HepG2 (cell line): ENCODE results near the gene JSRP1. TPM values are rescaled to one million over a fixed set of nuclear protein-coding genes. Genes with fewer than 3 reads are reported as not detected.

ENCODE experiments used
- ATAC-seq: fragments of 200-7000 bp; cut with Tn5 transposase; 3 replicates; pipeline ENCODE4 v1.9.1; 2020; ENCODE audit warnings: mild to moderate bottlenecking, moderate library complexity
- Bru-seq: library from RNA; stranded (reverse); fragments of 400-500 nt; gene quantifications from one replicate; lab custom pipeline; 2021; lab: Mats Ljungman, UMichigan
- BruChase-seq, 2 experiments: library from RNA; stranded (reverse); fragments of 400-500 nt; gene quantifications; one replicate each; lab custom pipeline; 2021; lab: Mats Ljungman, UMichigan
- BruUV-seq: library from RNA; stranded (reverse); fragments of 400-500 nt; replicated peaks from 2 replicates; lab custom pipeline; 2021; lab: Mats Ljungman, UMichigan
- CTCF ChIA-PET: fragments of 300-600 bp; formaldehyde crosslinking; extraction: SDS; loops from one replicate; lab custom pipeline; 2021; ENCODE audit warnings: low total read pairs, inconsistent platforms, low intra/inter-chr PET ratio; lab: Yijun Ruan, JAX
- POLR2A ChIA-PET: fragments of 350-600 bp; sonication (Branson Sonifier 250); formaldehyde crosslinking; loops from one replicate; lab custom pipeline; 2020; ENCODE audit warnings: antibody characterized with exemption, inconsistent platforms; lab: Yijun Ruan, JAX
- DNase-seq: peaks from one replicate; pipeline ENCODE4 v3.0.0-alpha.2; 2015; ENCODE audit warnings: low spot score
- FAIRE-seq: peaks from 3 replicates; lab custom pipeline; 2011; peaks lifted over from hg19 to GRCh38; lab: Jason Lieb, UNC
- H2AFZ ChIP-seq: one replicate; pipeline ENCODE4 v1.6.1; 2011; ENCODE audit warnings: low read length, inconsistent platforms
- H3K27ac ChIP-seq: fragments of 300-600 bp; 3 replicates; pipeline ENCODE4 v1.8.0; 2011; ENCODE audit warnings: mixed run types, mild to moderate bottlenecking, mixed read lengths, low read length, inconsistent platforms; ENCODE audit not compliant: insufficient read depth; ENCODE audit errors: extremely low read length
- H3K27me3 ChIP-seq, 2 experiments: fragments of 200-600 bp in 1 of 2; 2 replicates in 1 of 2; 3 replicates in 1 of 2; pipeline versions ENCODE4 v1.6.0 to v1.8.0; 2011; ENCODE audit warnings: low read length in 2 of 2, mild to moderate bottlenecking in 2 of 2, moderate library complexity in 2 of 2, inconsistent platforms in 1 of 2; ENCODE audit not compliant: insufficient read depth in 2 of 2, control insufficient read depth in 1 of 2
- H3K36me3 ChIP-seq, 2 experiments: fragments of 200-600 bp in 1 of 2; replicated peaks in 1 of 2; 2 replicates in 1 of 2; 3 replicates in 1 of 2; pipeline versions ENCODE4 v1.5.1 to v1.8.0; 2011; ENCODE audit warnings: low read length in 2 of 2, inconsistent platforms in 1 of 2; ENCODE audit not compliant: insufficient read depth in 2 of 2, control insufficient read depth in 1 of 2
- H3K4me1 ChIP-seq: 2 replicates; pipeline ENCODE4 v1.5.1; 2012; ENCODE audit warnings: low read length, inconsistent platforms; ENCODE audit not compliant: insufficient read depth
- H3K4me2 ChIP-seq: 2 replicates; pipeline ENCODE4 v1.6.0; 2011; ENCODE audit warnings: low read depth, low read length, inconsistent platforms
- H3K4me3 ChIP-seq, 3 experiments: fragments of 200-600 bp in 1 of 3; sonication (generic), shearing (Covaris generic) in 1 of 3; replicated peaks in 1 of 3; 2 replicates each; pipeline ENCODE4 v1.5.1; 2011 to 2016; ENCODE audit warnings: low read length in 3 of 3, inconsistent platforms in 2 of 3, low read depth in 2 of 3, mild to moderate bottlenecking in 2 of 3, control low read depth in 1 of 3, mixed read lengths in 1 of 3; ENCODE audit not compliant: insufficient read depth in 1 of 3
- H3K79me2 ChIP-seq: one replicate; pipeline ENCODE4 v1.6.1; 2011; ENCODE audit warnings: low read length, inconsistent platforms; ENCODE audit not compliant: insufficient read depth
- H3K9ac ChIP-seq: 2 replicates; pipeline ENCODE4 v1.6.0; 2011; ENCODE audit warnings: mild to moderate bottlenecking, low read depth, low read length, inconsistent platforms; ENCODE audit not compliant: insufficient read depth
- H3K9me3 ChIP-seq: 2 replicates; pipeline ENCODE4 v1.5.1; 2012; ENCODE audit warnings: mild to moderate bottlenecking, low read length
- H4K20me1 ChIP-seq: 2 replicates; pipeline ENCODE4 v1.6.0; 2011; ENCODE audit warnings: inconsistent platforms, mild to moderate bottlenecking, low read length, moderate library complexity; ENCODE audit not compliant: insufficient read depth
- HNF4A ChIP-seq: sonication (generic); formaldehyde crosslinking; IDR thresholded peaks from 2 replicates; pipeline ENCODE4 v1.4.0; 2020; ENCODE audit warnings: missing genetic modification reagents
- ZBTB33 ChIP-seq: sonication (generic); formaldehyde crosslinking; IDR thresholded peaks from 2 replicates; pipeline ENCODE4 v1.4.0; 2020; ENCODE audit warnings: missing genetic modification reagents
- ZNF33B ChIP-seq: sonication (generic); formaldehyde crosslinking; IDR thresholded peaks from 2 replicates; pipeline ENCODE4 v1.5.1; 2020; ENCODE audit warnings: mild to moderate bottlenecking, missing genetic modification reagents
- WGBS: methylation state at CpG from one replicate; pipeline ENCODE4 v1.1.6; 2017; ENCODE audit warnings: low lambda C conversion rate; 5-methylcytosine and 5-hydroxymethylcytosine counted together
- in situ Hi-C: cut with HindIII; loops from 2 replicates; pipeline ENCODE4 v1.10.0; 2017; ENCODE audit warnings: low pct_unique_long_range_greater_than_20kb; ENCODE audit not compliant: extremely low pct_ligation_motif_present
- intact Hi-C: fragments of 100-400 bp; cut with micrococcal nuclease; formaldehyde crosslinking; loops from one replicate; pipeline ENCODE4 v1.10.0; 2022; ENCODE audit not compliant: unreplicated experiment
- long read RNA-seq, 2 experiments: library from RNA in 1 of 2; library from polyadenylated mRNA in 1 of 2; stranded (forward) in 1 of 2; unstranded in 1 of 2; transcript quantifications; one replicate each; pipeline ENCODE4 v2.0.0, GENCODE V29; 2019 to 2022
- polyA minus RNA-seq, 3 experiments: library from RNA; depleted of rRNA, polyadenylated mRNA; stranded (reverse); fragments of >200 nt; gene quantifications; 2 replicates each; pipeline ENCODE4 v1.2.3, GENCODE V29; 2011; ENCODE audit warnings: low replicate concordance in 1 of 3
- polyA plus RNA-seq, 8 experiments: library from polyadenylated mRNA; depleted of rRNA in 3 of 8; stranded (reverse) in 7 of 8; unstranded in 1 of 8; fragments of >200 nt; fragmentation: Illumina TruSeq in 4 of 8; extraction: Trizol in 4 of 8; gene quantifications; 2 replicates each; pipeline versions ENCODE4 v1.2.1 to v1.2.3, GENCODE V29; 2011 to 2016; ENCODE audit warnings: low read depth in 4 of 8, missing spikeins in 1 of 8, mixed read lengths in 1 of 8; ENCODE audit not compliant: insufficient read depth in 1 of 8
- total RNA-seq, 5 experiments: library from RNA; depleted of rRNA; stranded (reverse); fragments of >200 nt; fragmentation: Illumina TruSeq; extraction: Trizol; gene quantifications; 2 replicates each; pipeline ENCODE4 v1.2.3, GENCODE V29; 2016; ENCODE audit warnings: low read depth in 1 of 5

JSRP1 gene
- total RNA-seq (2016; rRNA removed; fragmentation: Illumina TruSeq; extraction: Trizol) = 0.38 and 0.73 TPM in 2 replicates
- 1.1 TPM in 2 replicates for total RNA-seq (2016; cell fraction: cytosol; rRNA removed; fragmentation: Illumina TruSeq; extraction: Trizol; ENCODE audit: low read depth)
- 0.54 and 0.56 TPM in 2 replicates for total RNA-seq (2016; cell fraction: insoluble cytoplasmic fraction; rRNA removed; fragmentation: Illumina TruSeq; extraction: Trizol)
- total RNA-seq (2016; cell fraction: membrane; rRNA removed; fragmentation: Illumina TruSeq; extraction: Trizol) = 0.96 and 1.2 TPM in 2 replicates
- 0.40 and 0.69 TPM in 2 replicates for total RNA-seq (2016; cell fraction: nucleus; rRNA removed; fragmentation: Illumina TruSeq; extraction: Trizol)
- 0.16 and 0.39 TPM in 2 replicates for polyA plus RNA-seq (2011; rRNA removed)
- polyA plus RNA-seq (2011; cell fraction: cytosol; rRNA removed) = 0.27 and 0.36 TPM in 2 replicates
- 0.29 TPM in 1 of 2 replicates, not detected in the other for polyA plus RNA-seq (2011; cell fraction: nucleus; rRNA removed)
- polyA plus RNA-seq (2012) = 0.41 and 0.44 TPM in 2 replicates
- polyA plus RNA-seq (2016; cell fraction: cytosol; fragmentation: Illumina TruSeq; extraction: Trizol; ENCODE audit: low read depth) = 0.88 and 1.2 TPM in 2 replicates
- polyA plus RNA-seq (2016; cell fraction: insoluble cytoplasmic fraction; fragmentation: Illumina TruSeq; extraction: Trizol; ENCODE audit: low read depth) = 0.73 and 0.80 TPM in 2 replicates
- 0.84 and 1.0 TPM in 2 replicates for polyA plus RNA-seq (2016; cell fraction: membrane; fragmentation: Illumina TruSeq; extraction: Trizol; ENCODE audit: low read depth)
- 0.57 and 0.95 TPM in 2 replicates for polyA plus RNA-seq (2016; cell fraction: nucleus; fragmentation: Illumina TruSeq; extraction: Trizol; ENCODE audit: insufficient read depth, low read depth)
- not detected in 2 replicates for polyA minus RNA-seq (2011; rRNA and poly(A)+ RNA removed; ENCODE audit: low replicate concordance)
- not detected in 2 replicates for polyA minus RNA-seq (2011; cell fraction: cytosol; rRNA and poly(A)+ RNA removed)
- not detected in 2 replicates for polyA minus RNA-seq (2011; cell fraction: nucleus; rRNA and poly(A)+ RNA removed)
- percentile 20 among the genes with signal in this experiment for Bru-seq, nascent RNA
- percentile 19 among the genes with signal in this experiment for BruChase-seq, experiment 1, labeled RNA remaining after a 6-hour chase
- percentile 26 among the genes with signal in this experiment for BruChase-seq, experiment 2, labeled RNA remaining after a 2-hour chase
- long read RNA-seq, experiment 1 = 0 reads
- long read RNA-seq, experiment 2, partial matches to known transcripts = 2 of 2 reads
- long read RNA-seq, experiment 2, other reads (novel, unspliced or antisense) = 0 of 2 reads

GRCh38 chr19:2255982-2256685, at the start of gene JSRP1:
TSS of gene JSRP1 (minus strand) at chr19:2256417. CDS start at chr19:2255314, 1,103 bp downstream.
- POLR2A ChIA-PET = no interaction called here
- FAIRE-seq = no peak
- in situ Hi-C loops (no loop called here), intact Hi-C loops (no loop called here)
- H3K27me3 ChIP-seq = peaks cover 3 to 5% of the 10 kb centered on the region in 2 experiments; a peak in 3 of 5 replicates
- no peak for ATAC-seq
- 100% methylated on average over 1 of the region's 24 CpGs for WGBS
- no peak within 1 kb of the TSS for H3K27ac ChIP-seq
- H3K4me2 ChIP-seq = peak within 1 kb of the TSS; percentile 27; the same call in 1 of the 2 replicates
- H2AFZ ChIP-seq = no peak within 1 kb of the TSS
- TF ChIP-seq HNF4A (CRISPR knock-in tag) = no peak
- peak; percentile 85 for TF ChIP-seq ZBTB33 (CRISPR knock-in tag)
- TF ChIP-seq ZNF33B = no peak
- no peaks in the 10 kb centered on the region for H4K20me1 ChIP-seq
- H3K9me3 ChIP-seq = no peaks in the 10 kb centered on the region
- BruUV-seq = no TSS peak
- DNase-seq = no peak
- H3K36me3 ChIP-seq = no peaks in the 10 kb centered on the region
- H3K4me3 ChIP-seq = no peak within 1 kb of the TSS; a peak in 1 of 6 replicates
- peaks cover 47% of the 10 kb centered on the region for H3K4me1 ChIP-seq
- CTCF ChIA-PET = no interaction called here
- no peaks in the 10 kb centered on the region for H3K79me2 ChIP-seq
- H3K9ac ChIP-seq = no peak within 1 kb of the TSS
